OCI-LY3 (cell line): ENCODE measurements around the gene ACSM6.
A peak's percentile ranks its signal among the peaks of the same experiment; 100 is the strongest.

Source experiments
- H2AFZ ChIP-seq: fragments of 200-600, 300-600 bp; shearing (Covaris generic); 2 replicates; pipeline ENCODE4 v1.6.0; 2014; ENCODE audit warnings: antibody characterized with exemption, low read depth, low read length
- H3K27ac ChIP-seq: fragments of 200-600, 300-600 bp; sonication (generic); 2 replicates; pipeline ENCODE4 v1.5.1; 2014; ENCODE audit warnings: mild to moderate bottlenecking, low read length, moderate library complexity, mixed read lengths
- H3K27me3 ChIP-seq: fragments of 200-600, 300-600 bp; sonication (generic); 2 replicates; pipeline ENCODE4 v1.6.1; 2014; ENCODE audit warnings: low read depth, low read length, mixed read lengths
- H3K36me3 ChIP-seq: fragments of 200-600, 300-600 bp; sonication (generic); replicated peaks from 2 replicates; pipeline ENCODE3; 2014; ENCODE audit warnings: low read depth, low read length, mixed read lengths
- H3K4me1 ChIP-seq: fragments of 300-600, 200-600 bp; sonication (generic); 2 replicates; pipeline ENCODE4 v1.6.1; 2014; ENCODE audit warnings: low read length, mixed read lengths
- H3K4me2 ChIP-seq: fragments of 200-600, 300-600 bp; sonication (generic); 2 replicates; pipeline ENCODE4 v1.6.1; 2014; ENCODE audit warnings: low read length, mixed read lengths
- H3K4me3 ChIP-seq: fragments of 300-600, 200-600 bp; sonication (generic); 2 replicates; pipeline ENCODE4 v1.5.1; 2014; ENCODE audit warnings: antibody characterized with exemption, mild to moderate bottlenecking, low read length, moderate library complexity
- H3K79me2 ChIP-seq: fragments of 300-600, 200-600 bp; shearing (Covaris generic); 2 replicates; pipeline ENCODE4 v1.6.1; 2014; ENCODE audit warnings: mild to moderate bottlenecking, low read length, mixed read lengths
- H3K9ac ChIP-seq: fragments of 300-600, 200-600 bp; shearing (Covaris generic); 2 replicates; pipeline ENCODE4 v1.6.0; 2014; ENCODE audit warnings: mild to moderate bottlenecking, low read length, moderate library complexity
- H3K9me3 ChIP-seq: fragments of 200-600, 300-600 bp; shearing (Covaris generic); 2 replicates; pipeline ENCODE4 v1.6.1; 2014; ENCODE audit warnings: low read length, mixed read lengths; ENCODE audit not compliant: insufficient read depth
- H4K20me1 ChIP-seq: fragments of 200-600, 300-600 bp; sonication (generic); 2 replicates; pipeline ENCODE4 v1.6.1; 2016; ENCODE audit warnings: low read length, mixed read lengths; ENCODE audit not compliant: insufficient read depth
- EZH2phosphoT487 ChIP-seq: fragments of 200-600 bp; shearing (Covaris generic); IDR thresholded peaks from 2 replicates; pipeline ENCODE4 v1.6.1; 2018; ENCODE audit warnings: antibody characterized with exemption, mixed run types, low read depth
- TF ChIP-seq, protein P1 (sequence below): fragments of 200-600, 300-600 bp; sonication (generic); IDR thresholded peaks from 2 replicates; pipeline ENCODE4 v1.5.1; 2014; ENCODE audit warnings: antibody characterized with exemption, low read length, low read depth

ACSM6 gene

DNA sequence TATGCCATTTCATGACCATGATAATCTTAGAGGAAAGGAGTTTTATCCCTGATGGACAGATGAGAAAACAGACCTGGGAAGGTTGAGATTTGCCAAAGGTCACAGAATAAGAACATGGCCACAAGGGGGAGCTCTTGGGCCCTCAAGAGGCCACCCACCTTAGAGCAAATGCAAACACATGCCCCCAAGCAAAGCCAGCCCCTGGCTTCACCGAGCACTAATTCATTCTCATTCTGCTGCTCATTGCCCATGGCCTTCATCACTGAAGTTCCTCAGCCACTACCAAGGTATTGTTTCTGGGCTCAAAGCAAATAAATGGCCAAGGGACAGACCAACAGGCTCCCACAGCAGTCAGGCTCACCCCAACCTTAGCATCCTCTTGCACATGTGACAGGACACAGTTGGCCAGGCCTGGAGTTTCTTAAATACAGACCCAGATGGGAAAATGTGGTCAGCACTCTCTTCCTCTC lies 52.6 kb downstream of the ACSM6 start:
- TF ChIP-seq EZH2phosphoT487, result no peak
- TF ChIP-seq, protein P1, sequence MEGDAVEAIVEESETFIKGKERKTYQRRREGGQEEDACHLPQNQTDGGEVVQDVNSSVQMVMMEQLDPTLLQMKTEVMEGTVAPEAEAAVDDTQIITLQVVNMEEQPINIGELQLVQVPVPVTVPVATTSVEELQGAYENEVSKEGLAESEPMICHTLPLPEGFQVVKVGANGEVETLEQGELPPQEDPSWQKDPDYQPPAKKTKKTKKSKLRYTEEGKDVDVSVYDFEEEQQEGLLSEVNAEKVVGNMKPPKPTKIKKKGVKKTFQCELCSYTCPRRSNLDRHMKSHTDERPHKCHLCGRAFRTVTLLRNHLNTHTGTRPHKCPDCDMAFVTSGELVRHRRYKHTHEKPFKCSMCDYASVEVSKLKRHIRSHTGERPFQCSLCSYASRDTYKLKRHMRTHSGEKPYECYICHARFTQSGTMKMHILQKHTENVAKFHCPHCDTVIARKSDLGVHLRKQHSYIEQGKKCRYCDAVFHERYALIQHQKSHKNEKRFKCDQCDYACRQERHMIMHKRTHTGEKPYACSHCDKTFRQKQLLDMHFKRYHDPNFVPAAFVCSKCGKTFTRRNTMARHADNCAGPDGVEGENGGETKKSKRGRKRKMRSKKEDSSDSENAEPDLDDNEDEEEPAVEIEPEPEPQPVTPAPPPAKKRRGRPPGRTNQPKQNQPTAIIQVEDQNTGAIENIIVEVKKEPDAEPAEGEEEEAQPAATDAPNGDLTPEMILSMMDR, result peak; percentile 80
- no peak overlapping the region for H3K9ac ChIP-seq
- no peaks in the 10 kb centered on the region for H3K9me3 ChIP-seq
- no peak overlapping the region for H2AFZ ChIP-seq
- H3K79me2 ChIP-seq, result no peaks in the 10 kb centered on the region
- H3K36me3 ChIP-seq, result no peaks in the 10 kb centered on the region
- peak overlapping the region; percentile 71 for H3K4me2 ChIP-seq
- peaks cover 24% of the 10 kb centered on the region for H3K4me1 ChIP-seq
- no peak overlapping the region for H3K4me3 ChIP-seq
- peaks cover 25% of the 10 kb centered on the region for H4K20me1 ChIP-seq
- peaks cover 46% of the 10 kb centered on the region for H3K27me3 ChIP-seq
- no peak overlapping the region for H3K27ac ChIP-seq

DNA sequence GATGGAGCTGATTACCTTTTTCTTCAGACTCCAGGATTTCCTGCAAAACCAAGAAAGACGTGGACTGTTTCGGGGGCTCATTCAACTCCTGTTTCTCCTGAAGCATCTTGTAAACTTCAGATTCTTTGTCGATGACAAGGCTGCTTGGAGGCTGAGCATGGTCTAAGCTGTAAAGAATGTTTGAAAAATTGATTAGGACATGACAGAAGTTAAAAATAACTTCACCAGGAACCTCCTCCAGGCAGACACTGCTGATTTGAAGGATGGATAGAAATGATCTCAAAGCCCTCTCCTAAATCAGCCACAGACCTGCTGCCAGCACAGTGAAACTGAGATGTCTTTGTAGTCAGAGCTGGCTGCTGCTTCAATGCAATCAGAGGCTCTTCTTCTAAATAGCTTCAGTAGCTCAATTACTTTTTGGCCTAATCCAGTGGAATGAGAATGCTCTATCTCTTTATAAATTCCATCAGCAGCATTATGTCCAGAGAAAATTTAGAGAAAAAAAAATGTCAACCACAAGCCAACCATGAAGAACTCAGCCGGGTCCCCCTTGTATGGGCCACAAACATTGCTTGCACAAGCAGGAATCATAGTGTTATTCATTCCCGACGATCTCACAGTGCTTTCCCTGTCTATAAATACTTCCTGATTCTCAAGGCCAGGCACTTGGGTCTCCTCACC lies 53.3 kb downstream of the ACSM6 start:
- Histone ChIP-seq H3K27ac (no peak overlapping the region), H3K4me3 (no peak overlapping the region), H3K36me3 (no peaks in the 10 kb centered on the region), H4K20me1 (peaks cover 21% of the 10 kb centered on the region), H3K9me3 (no peaks in the 10 kb centered on the region), H3K79me2 (no peaks in the 10 kb centered on the region), H2AFZ (no peak overlapping the region), H3K9ac (no peak overlapping the region), H3K4me1 (peaks cover 23% of the 10 kb centered on the region), H3K27me3 (peaks cover 46% of the 10 kb centered on the region), H3K4me2 (no peak overlapping the region)
- TF ChIP-seq, protein P1, result no peak
- no peak for TF ChIP-seq EZH2phosphoT487

DNA sequence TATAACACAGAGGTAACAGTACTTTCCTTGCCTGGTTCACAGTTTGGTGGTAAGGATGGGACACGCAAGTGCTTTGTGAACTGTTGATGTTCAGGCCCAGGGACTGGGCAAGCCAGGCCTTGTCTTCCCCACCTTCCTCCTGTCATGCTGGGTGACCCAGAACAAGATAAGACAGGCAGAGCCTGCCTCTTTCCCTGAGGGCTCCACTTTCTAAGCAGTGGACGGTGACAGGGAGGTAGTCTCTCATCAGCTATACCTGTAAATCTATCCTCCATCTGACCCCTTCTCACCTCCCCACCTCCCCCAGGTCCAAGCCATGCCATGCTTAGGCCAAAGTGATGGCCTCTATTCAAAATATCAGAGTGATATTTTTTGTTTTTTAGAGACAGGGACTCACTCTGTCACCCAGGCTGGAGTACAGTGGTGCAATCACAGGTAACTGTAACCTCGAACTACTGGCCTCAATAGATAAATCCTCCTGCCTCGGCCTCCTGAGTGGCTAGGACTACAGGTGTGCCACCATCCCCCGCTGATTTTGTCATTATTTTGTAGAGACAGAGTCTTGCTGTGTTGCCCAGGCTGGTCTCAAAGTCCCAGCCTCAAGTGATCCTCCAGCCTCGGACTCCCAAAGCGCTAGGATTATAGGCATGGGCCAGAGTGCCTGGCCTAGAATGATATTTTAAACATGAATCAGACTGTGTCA lies 54.0 kb downstream of the ACSM6 start:
- Histone ChIP-seq H3K4me3 (no peak overlapping the region), H3K4me1 (peaks cover 23% of the 10 kb centered on the region), H4K20me1 (peaks cover 16% of the 10 kb centered on the region), H3K79me2 (no peaks in the 10 kb centered on the region), H3K4me2 (no peak overlapping the region), H2AFZ (no peak overlapping the region), H3K27ac (no peak overlapping the region), H3K27me3 (peaks cover 45% of the 10 kb centered on the region), H3K36me3 (no peaks in the 10 kb centered on the region), H3K9me3 (no peaks in the 10 kb centered on the region), H3K9ac (no peak overlapping the region)
- no peak for TF ChIP-seq EZH2phosphoT487
- TF ChIP-seq, protein P1, result no peak

DNA sequence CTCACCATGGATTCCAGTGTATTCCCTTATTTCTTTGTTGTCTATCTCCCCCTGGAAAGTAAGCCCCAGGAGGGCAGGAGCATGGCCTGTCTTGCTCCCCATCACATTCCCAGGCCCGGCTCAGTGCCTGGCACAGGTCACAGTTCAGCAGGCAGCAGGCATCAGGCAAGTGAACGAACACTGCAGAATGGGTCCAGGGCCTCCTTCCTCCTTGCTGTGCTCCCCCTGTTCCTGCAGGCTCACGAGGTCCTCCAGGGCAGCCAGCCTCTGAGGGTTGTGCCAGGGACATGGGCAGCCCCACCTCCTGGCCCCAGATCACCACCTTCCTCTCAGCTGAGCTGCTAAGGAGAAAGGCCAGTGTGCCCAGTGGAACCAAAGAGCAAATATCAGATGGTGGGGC lies 55.0 kb downstream of the ACSM6 start:
- TF ChIP-seq, protein P1, result no peak
- TF ChIP-seq EZH2phosphoT487, result no peak
- Histone ChIP-seq H2AFZ (no peak overlapping the region), H3K4me2 (no peak overlapping the region), H3K27ac (no peak overlapping the region), H4K20me1 (peaks cover 16% of the 10 kb centered on the region), H3K36me3 (no peaks in the 10 kb centered on the region), H3K27me3 (peaks cover 35% of the 10 kb centered on the region), H3K9ac (no peak overlapping the region), H3K4me3 (no peak overlapping the region), H3K4me1 (peaks cover 23% of the 10 kb centered on the region), H3K9me3 (no peaks in the 10 kb centered on the region), H3K79me2 (no peaks in the 10 kb centered on the region)
